Gastrocnemius medialis (tissue), 4 donors: ENCODE results near the gene CACNA1C.

Experiments used
- CTCF ChIP-seq, 5 experiments: fragments of 450-650 bp in 3 of 5; fragments of 200-600 bp in 2 of 5; sonication (generic) in 2 of 5; IDR thresholded peaks in 4 of 5; conservative IDR thresholded peaks in 1 of 5; 1 replicate in 4 of 5; 2 replicates in 1 of 5; pipeline ENCODE4 v1.5.1; 2016 to 2019; ENCODE audit warnings: antibody characterized with exemption in 5 of 5, mild to moderate bottlenecking in 3 of 5, moderate library complexity in 3 of 5
- POLR2A ChIP-seq, 2 donors: fragments of 450-650 bp; IDR thresholded peaks; one replicate each; pipeline ENCODE4 v1.6.1; 2017; ENCODE audit warnings: antibody characterized with exemption in 2 of 2, mild to moderate bottlenecking in 2 of 2, moderate library complexity in 2 of 2

GRCh38 chr12:2270846-2271245, 218.1 kb downstream of the CACNA1C start:
- TF ChIP-seq POLR2A (IDR thresholded peaks at IDR 0.05) (no peak), CTCF (IDR thresholded peaks at IDR 0.05 in 4 of 5, conservative IDR thresholded peaks at IDR 0.05 in 1 of 5) (no peak)
